T-helper 2 cell treated with Interferon-gamma antibody and Interleukin-4, amounts not matched to agents 5 μg/mL and 100 μg/mL, for 36 hours (primary cell): ENCODE data around the gene ITPR3.

ENCODE experiments used
- DNase-seq: peaks from one replicate; pipeline ENCODE4 v3.0.0; 2021; ENCODE audit warnings: low spot score
- H3K27ac Mint-ChIP-seq: one replicate; pipeline ENCODE4 v1.8.0; 2021; ENCODE audit warnings: mild to moderate bottlenecking, mixed read lengths
- H3K27me3 Mint-ChIP-seq: one replicate; pipeline ENCODE4 v1.8.0; 2021; ENCODE audit warnings: low read depth, mixed read lengths
- H3K36me3 Mint-ChIP-seq: one replicate; pipeline ENCODE4 v1.8.0; 2021; ENCODE audit warnings: low read depth, mixed read lengths
- H3K4me1 Mint-ChIP-seq: one replicate; pipeline ENCODE4 v1.8.0; 2021; ENCODE audit warnings: low read depth, mixed read lengths
- H3K4me3 Mint-ChIP-seq: one replicate; pipeline ENCODE4 v1.8.0; 2022; ENCODE audit warnings: mild to moderate bottlenecking, moderate library complexity, mixed read lengths
- H3K9me3 Mint-ChIP-seq: one replicate; pipeline ENCODE4 v1.8.0; 2021; ENCODE audit warnings: mixed read lengths

ITPR3 gene

DNA sequence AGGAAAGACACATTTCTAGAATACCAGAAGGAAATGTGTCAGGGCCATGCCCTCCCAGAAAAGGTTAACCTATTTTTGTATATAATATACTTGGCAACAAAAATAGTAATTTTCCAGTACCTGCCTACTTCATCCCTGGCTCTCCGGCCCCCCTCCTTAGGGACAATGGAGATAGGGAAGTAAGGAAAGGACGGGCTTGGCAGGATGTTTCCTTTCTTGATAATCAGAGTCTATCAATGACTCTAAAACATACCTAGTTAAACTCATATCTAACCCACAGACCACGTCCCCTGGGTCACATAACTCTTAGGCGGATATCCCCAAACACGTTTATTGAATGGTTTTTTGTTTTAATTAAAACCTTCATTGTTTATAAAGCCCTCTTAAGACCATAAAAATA lies 78.6 kb downstream of the ITPR3 start:
- no peak overlapping the region for H3K4me3 Mint-ChIP-seq
- no peaks in the 10 kb centered on the region for H3K27me3 Mint-ChIP-seq
- peaks cover 40% of the 10 kb centered on the region for H3K4me1 Mint-ChIP-seq
- H3K9me3 Mint-ChIP-seq, result no peaks in the 10 kb centered on the region
- no peak for DNase-seq
- H3K36me3 Mint-ChIP-seq, result peaks cover 39% of the 10 kb centered on the region
- no peak overlapping the region for H3K27ac Mint-ChIP-seq

GRCh38 chr6:33700391-33701050 lies 79.4 kb downstream of the ITPR3 start:
- Mint-ChIP-seq H3K9me3 (no peaks in the 10 kb centered on the region), H3K4me1 (peaks cover 37% of the 10 kb centered on the region), H3K27me3 (no peaks in the 10 kb centered on the region), H3K36me3 (peaks cover 38% of the 10 kb centered on the region), H3K4me3 (peak overlapping the region; percentile 10), H3K27ac (peak overlapping the region; percentile 60)
- DNase-seq, result peak; percentile 65

DNA sequence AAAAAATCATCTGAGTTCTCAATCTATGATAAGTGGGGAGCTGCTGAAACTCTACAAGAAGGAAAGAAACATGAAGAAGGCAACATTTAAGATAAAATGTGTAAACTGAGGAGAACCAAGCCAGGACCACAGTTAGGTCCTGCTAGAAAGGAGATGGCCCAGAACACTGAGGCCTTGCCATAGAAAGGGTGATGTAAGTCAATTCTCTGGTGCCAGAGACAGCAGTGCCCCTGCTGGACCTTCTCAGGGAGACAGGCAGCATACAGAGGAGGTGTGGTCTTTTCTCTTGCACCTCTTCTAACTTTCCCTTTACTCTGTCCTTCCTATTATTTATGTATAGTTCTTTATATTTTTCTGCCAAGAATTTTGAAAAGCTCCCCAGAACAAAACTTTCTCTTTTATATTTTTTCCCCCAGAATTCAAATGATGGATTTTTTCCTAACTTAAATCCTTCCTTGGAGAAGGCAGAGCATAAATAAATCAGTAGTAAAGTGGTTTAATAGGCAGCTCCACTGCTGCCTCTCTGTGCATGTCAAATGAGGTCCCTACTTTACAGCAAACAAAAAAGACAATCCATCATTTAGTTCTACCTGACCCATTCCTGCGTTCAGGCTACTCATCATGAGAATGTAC lies 81.3 kb downstream of the ITPR3 start:
- no peak for DNase-seq
- Mint-ChIP-seq H3K4me3 (no peak overlapping the region), H3K36me3 (peaks cover 24% of the 10 kb centered on the region), H3K4me1 (peaks cover 20% of the 10 kb centered on the region), H3K9me3 (no peaks in the 10 kb centered on the region), H3K27me3 (no peaks in the 10 kb centered on the region), H3K27ac (peak overlapping the region; percentile 15)

DNA sequence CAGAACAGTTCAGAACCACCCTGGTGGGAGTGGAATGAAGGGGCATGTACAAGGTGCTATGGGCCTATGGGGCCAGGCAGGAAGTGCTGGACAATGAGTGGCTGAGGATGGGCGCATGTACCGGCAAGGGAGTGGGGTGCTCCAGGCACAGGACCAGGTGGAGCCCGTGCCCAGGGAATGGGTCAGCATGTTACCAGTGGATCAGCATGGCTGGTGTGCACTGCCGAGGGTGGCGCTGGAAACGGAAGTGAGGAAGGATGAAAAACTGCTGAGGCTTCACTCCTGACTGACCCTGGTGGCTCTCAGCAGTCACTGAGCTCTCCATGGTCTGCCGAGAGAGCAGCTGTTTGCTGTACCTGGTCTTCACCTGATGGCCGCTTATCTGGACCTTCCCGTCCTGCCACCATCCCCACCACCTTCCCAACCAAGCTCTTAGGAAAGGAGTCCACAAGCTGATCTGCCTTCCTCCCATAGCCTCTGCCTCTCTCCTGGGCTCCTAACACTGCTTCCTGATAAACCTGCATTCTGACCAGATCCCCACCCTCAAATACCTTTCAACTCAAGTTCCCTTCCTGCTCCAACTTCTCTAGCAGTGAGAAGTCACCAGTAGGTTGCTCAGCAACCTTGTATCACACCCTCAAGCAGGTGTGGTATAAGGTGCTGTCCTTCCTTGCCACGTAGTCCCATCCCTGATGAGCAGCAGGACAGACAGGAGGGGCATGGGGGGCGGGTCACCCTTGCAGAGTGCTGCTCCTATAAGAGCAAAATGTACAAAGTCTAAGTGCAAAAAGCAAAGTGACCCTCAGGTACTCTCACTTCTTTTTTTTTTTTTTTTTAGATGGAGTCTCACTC lies 83.3 kb downstream of the ITPR3 start:
- H3K4me1 Mint-ChIP-seq, result peaks cover 30% of the 10 kb centered on the region
- H3K27me3 Mint-ChIP-seq, result no peaks in the 10 kb centered on the region
- H3K4me3 Mint-ChIP-seq, result no peak overlapping the region
- H3K36me3 Mint-ChIP-seq, result peaks cover 24% of the 10 kb centered on the region
- no peak overlapping the region for H3K27ac Mint-ChIP-seq
- no peak for DNase-seq
- no peaks in the 10 kb centered on the region for H3K9me3 Mint-ChIP-seq

GRCh38 chr6:33705268-33705885 lies 84.3 kb downstream of the ITPR3 start:
- Mint-ChIP-seq H3K27ac (no peak overlapping the region), H3K4me3 (no peak overlapping the region), H3K27me3 (no peaks in the 10 kb centered on the region), H3K4me1 (peaks cover 29% of the 10 kb centered on the region), H3K9me3 (no peaks in the 10 kb centered on the region), H3K36me3 (peaks cover 26% of the 10 kb centered on the region)
- no peak for DNase-seq

DNA sequence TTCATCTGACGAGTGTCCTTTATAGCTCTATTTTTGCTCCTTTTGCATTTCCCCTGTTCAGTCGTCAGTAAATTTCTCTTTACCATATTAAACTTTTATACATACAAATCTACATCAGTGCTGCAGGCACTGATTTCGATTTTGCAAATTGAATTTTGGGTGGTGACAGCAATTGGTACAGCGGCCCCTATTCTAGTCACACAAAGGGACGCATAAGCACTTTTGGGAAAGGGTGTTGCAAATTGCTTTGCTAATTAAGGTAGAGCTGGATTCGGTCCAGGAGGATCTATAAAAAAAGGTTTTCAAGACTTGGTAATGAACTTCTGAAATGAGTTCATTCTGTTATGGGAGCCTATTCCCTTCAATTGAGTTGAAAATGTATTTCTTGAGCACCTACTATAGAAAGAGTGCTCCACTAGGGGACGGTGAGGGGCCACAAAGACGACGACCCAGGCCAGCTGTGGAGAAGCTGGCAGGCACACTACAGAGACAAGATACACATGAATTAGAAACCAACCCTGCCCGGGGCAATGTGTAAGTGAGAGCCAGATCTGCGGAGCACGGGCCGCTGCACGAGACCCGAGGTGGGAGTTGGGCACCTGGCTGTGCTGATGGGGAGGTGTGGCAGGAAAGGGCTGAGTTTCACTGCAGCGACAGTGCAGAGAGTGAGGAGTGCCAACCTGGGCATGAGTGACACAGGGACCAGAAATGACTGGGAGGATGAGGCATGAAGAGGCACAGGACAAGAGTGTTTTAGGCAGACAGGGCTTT lies 85.0 kb downstream of the ITPR3 start:
- Mint-ChIP-seq H3K36me3 (peaks cover 27% of the 10 kb centered on the region), H3K27ac (no peak overlapping the region), H3K4me3 (no peak overlapping the region)

DNA sequence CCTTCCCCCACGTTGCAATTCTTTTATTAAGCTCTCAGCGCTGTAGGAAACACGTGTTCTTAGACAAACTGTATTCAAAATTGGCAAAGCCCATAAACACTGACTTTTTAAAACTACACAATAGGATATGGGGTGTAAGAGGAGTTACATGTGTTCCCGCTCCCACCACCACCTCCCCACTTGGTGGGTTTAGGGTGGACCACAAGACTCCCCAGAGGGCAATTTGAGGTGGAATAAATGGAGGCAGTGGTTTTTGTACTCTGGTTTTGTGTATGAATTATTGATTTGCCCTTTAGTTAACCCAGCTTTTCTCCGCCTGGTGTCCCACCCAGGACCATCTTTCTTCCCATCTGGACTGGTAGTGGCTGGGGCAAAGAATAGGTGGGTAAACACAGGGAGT lies 86.6 kb downstream of the ITPR3 start:
- DNase-seq, result no peak
- no peaks in the 10 kb centered on the region for H3K27me3 Mint-ChIP-seq
- H3K27ac Mint-ChIP-seq, result peak overlapping the region; percentile 12
- peaks cover 34% of the 10 kb centered on the region for H3K4me1 Mint-ChIP-seq
- no peak overlapping the region for H3K4me3 Mint-ChIP-seq
- H3K36me3 Mint-ChIP-seq, result peaks cover 27% of the 10 kb centered on the region
- no peaks in the 10 kb centered on the region for H3K9me3 Mint-ChIP-seq

More for the DNA sequence above, 85.0 kb downstream of the ITPR3 start:
- H3K4me1 Mint-ChIP-seq, result peaks cover 33% of the 10 kb centered on the region
- H3K27me3 Mint-ChIP-seq, result no peaks in the 10 kb centered on the region
- DNase-seq, result no peak
- H3K9me3 Mint-ChIP-seq, result no peaks in the 10 kb centered on the region

DNA sequence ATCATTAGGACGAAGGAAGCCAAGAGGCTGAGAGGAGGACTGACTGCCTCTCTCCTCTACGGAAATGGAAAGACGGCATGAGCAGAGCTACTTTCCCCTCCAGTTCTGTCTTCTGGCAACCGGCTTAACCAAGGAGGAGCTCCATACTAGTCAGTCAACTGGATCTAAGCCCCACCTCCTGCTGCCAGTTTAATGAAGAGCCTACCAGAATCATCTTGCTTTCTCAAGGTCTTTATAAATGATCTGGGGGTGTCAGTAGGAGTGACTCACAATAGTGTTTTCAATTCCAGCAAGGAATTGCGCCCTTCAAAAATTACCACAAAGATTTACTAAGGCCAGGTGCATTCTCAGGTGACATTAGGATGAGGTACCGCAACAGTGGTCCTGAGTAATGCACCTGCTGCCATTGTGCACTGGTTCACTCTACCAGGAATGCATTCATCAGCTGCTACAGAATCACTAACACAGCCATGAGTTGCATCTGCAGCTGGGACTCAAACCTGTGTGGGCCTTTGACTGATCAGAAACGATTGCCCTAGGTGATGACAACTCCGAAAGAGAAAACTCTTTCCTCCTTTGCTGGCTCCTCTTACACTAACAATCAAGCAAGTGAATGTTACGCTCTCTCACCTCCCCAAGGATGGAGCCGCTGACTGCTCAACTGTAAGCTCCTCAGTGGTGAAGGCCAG lies 87.5 kb downstream of the ITPR3 start:
- Mint-ChIP-seq H3K27me3 (no peaks in the 10 kb centered on the region), H3K36me3 (peaks cover 25% of the 10 kb centered on the region), H3K4me1 (peaks cover 34% of the 10 kb centered on the region), H3K27ac (no peak overlapping the region), H3K9me3 (no peaks in the 10 kb centered on the region), H3K4me3 (no peak overlapping the region)
- DNase-seq, result no peak

DNA sequence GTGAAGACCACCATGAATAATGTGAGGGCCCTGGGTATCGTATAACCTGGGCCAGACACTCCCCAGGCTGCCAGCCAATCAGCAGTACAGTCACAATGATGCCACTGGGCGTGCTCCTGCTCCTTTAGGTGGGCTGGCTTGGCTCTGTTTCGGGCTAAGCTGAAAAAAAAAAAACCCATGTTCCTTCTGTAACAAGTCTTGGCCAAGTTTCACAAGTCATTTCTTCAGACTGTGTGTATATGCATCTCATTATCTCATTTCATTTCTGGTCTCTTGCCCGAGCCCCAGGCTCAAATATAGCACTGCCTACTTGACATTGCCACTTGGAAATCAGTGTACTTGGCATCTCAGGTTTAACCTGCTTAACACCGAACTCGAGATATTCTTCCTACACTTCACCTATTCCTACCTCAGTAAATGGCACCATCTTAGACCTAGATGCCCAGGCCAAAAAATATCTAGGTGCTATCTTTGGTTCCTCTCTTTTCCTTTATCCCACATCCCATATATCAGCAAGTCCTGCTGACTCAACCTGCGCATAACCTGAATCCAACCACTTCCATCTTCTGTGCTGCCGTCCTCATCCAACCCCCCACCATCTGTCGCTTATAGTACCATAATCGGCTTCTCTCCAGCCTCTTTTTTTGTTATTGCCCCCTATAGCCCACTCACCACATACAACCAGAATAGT lies 88.6 kb downstream of the ITPR3 start:
- H3K27me3 Mint-ChIP-seq, result peaks cover 3% of the 10 kb centered on the region
- DNase-seq, result no peak
- no peaks in the 10 kb centered on the region for H3K9me3 Mint-ChIP-seq
- H3K27ac Mint-ChIP-seq, result peak overlapping the region; percentile 19
- H3K4me3 Mint-ChIP-seq, result peak overlapping the region; percentile 98
- H3K36me3 Mint-ChIP-seq, result peaks cover 22% of the 10 kb centered on the region
- peaks cover 34% of the 10 kb centered on the region for H3K4me1 Mint-ChIP-seq

GRCh38 chr6:33710296-33711121 lies 89.4 kb downstream of the ITPR3 start:
- Mint-ChIP-seq H3K4me1 (peaks cover 34% of the 10 kb centered on the region), H3K4me3 (peak overlapping the region; percentile 98), H3K9me3 (no peaks in the 10 kb centered on the region), H3K27ac (peak overlapping the region; percentile 98), H3K27me3 (peaks cover 3% of the 10 kb centered on the region), H3K36me3 (peaks cover 22% of the 10 kb centered on the region)
- peak; percentile 10 for DNase-seq

DNA sequence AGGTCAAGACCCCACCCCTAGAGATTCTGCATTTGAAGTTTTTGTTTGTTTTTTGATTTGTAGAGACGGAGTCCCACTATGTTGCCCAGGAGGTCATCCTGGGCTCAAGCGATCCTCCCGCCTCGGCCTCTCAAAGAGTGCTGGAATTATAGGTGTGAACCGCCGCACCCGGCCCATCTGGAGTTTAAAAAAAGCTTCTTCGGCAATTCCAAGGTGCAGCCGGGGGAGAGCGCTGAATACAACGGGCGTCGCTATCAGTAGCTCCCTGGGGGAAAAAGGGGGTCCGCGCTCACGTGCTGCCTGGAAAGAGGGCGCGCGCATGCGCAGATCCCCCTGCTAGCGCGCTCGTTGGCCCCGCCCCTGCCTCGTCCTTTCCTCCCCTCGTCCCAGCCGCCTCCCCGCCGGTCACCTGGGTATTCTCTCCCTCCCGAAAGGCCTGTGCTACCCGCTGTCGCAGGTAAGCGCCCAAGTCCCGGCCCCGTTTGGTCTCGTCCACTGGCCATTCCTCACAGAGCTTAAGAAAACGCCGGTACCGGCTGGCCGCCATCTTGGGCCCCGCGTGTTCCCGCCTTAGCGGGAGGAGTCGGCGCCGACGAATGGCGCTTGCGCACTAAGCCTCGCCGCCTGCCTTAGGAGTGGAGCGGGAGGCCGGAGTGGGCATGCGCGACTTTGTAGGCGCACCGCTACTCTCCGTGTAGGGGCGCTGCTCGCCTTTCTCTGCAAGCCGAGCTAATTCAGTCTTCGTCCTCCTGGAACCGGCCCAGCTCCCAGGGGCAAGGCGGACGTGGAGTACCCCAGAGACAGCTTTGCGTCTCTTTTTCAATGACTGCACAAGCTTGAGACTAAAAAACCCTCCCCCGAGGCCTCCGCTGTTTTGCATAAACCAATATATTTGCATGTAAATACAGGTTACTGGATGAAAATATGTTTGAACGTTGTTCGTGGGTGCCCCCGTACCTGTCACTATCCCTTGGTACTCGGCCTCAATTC lies 90.3 kb downstream of the ITPR3 start, which contains the start of gene UQCC2:
Gene UQCC2, minus strand, starts transcription at position 561 of the 990 bp plus-strand sequence. Its CDS starts 14 bp downstream, at position 547.
- Mint-ChIP-seq H3K9me3 (no peaks in the 10 kb centered on the region), H3K36me3 (peaks cover 22% of the 10 kb centered on the region)

More for the DNA sequence above, 90.3 kb downstream of the ITPR3 start, which contains the start of gene UQCC2:
- H3K4me3 Mint-ChIP-seq, result peak within 1 kb of the TSS; percentile 98
- peaks cover 3% of the 10 kb centered on the region for H3K27me3 Mint-ChIP-seq
- peak within 1 kb of the TSS; percentile 98 for H3K27ac Mint-ChIP-seq
- DNase-seq, result peak; percentile 97
- peaks cover 34% of the 10 kb centered on the region for H3K4me1 Mint-ChIP-seq
